ENCODE data around the gene TBPL1. TPM values are rescaled to one million over a fixed set of nuclear protein-coding genes. Genes with fewer than 3 reads are reported as not detected.

TBPL1 gene
- total and polyA plus RNA-seq, 2 of the 8 experiments (the other 6 are each of a cell fraction or from before 2014, with no cell fraction given) = 32.5 to 67.0 TPM

- TF ChIP-seq ATF2 (IDR thresholded peaks at IDR 0.05; ENCODE audit: low read length) = no peak
- TF ChIP-seq EP300 (IDR thresholded peaks at IDR 0.05; ENCODE audit: borderline replicate concordance in 1 of 2, low read depth in 2 of 2, low read length in 2 of 2) = no peak
- no peak for TF ChIP-seq ATF3 (IDR thresholded peaks at IDR 0.05; ENCODE audit: insufficient read depth, low read depth, low read length)
- TF ChIP-seq CEBPB (IDR thresholded peaks at IDR 0.05; ENCODE audit: low read depth, low read length) = no peak
- no peak for TF ChIP-seq GTF2F1 (IDR thresholded peaks at IDR 0.05; ENCODE audit: borderline replicate concordance, low read depth, low read length)
- TF ChIP-seq CBX5 (IDR thresholded peaks at IDR 0.05; ENCODE audit: low read depth, low read length) = no peak
- no peak for TF ChIP-seq POLR2AphosphoS5 (IDR thresholded peaks at IDR 0.05; ENCODE audit: low read depth, low read length)
- no peak for TF ChIP-seq RXRA (IDR thresholded peaks at IDR 0.05; ENCODE audit: insufficient read depth, low read depth, low read length)
Observed at GRCh38 chr6:134020071-134020470, 67.0 kb downstream of the TBPL1 start (continued).
